Hepatocyte (in vitro differentiated cells): ENCODE measurements around the gene BRIP1. TPM values are rescaled to one million over a fixed set of nuclear protein-coding genes. Genes with fewer than 3 reads are reported as not detected.

Experiments used
- DNase-seq: peaks from one replicate; pipeline ENCODE4 v3.0.0-alpha.2; 2016; ENCODE audit warnings: low spot score
- H2AFZ ChIP-seq: fragments of 200-600 bp; sonication (generic); 2 replicates; pipeline ENCODE4 v1.6.0; 2016; ENCODE audit warnings: antibody characterized with exemption, mild to moderate bottlenecking
- H3K27ac ChIP-seq: fragments of 200-600 bp; sonication (generic); 2 replicates; pipeline ENCODE4 v1.5.1; 2016; ENCODE audit warnings: mild to moderate bottlenecking
- H3K27me3 ChIP-seq: fragments of 200-600 bp; sonication (generic); 2 replicates; pipeline ENCODE4 v1.6.1; 2016
- H3K36me3 ChIP-seq: fragments of 200-600 bp; sonication (generic); replicated peaks from 2 replicates; pipeline ENCODE4 v1.5.1; 2016; ENCODE audit warnings: low read depth; ENCODE audit not compliant: insufficient read depth
- H3K4me1 ChIP-seq: fragments of 200-600 bp; sonication (generic); 2 replicates; pipeline ENCODE4 v1.5.1; 2016; ENCODE audit warnings: mild to moderate bottlenecking, moderate library complexity; ENCODE audit not compliant: insufficient read depth
- H3K4me2 ChIP-seq: fragments of 200-600 bp; sonication (generic); 2 replicates; pipeline ENCODE4 v1.6.0; 2016
- H3K4me3 ChIP-seq: fragments of 200-600 bp; sonication (generic); 2 replicates; pipeline ENCODE4 v1.5.1; 2016; ENCODE audit warnings: mild to moderate bottlenecking
- H3K79me2 ChIP-seq: fragments of 200-600 bp; sonication (generic); 2 replicates; pipeline ENCODE4 v1.6.0; 2017; ENCODE audit warnings: mild to moderate bottlenecking
- H3K9me2 ChIP-seq: fragments of 200-600 bp; sonication (generic); replicated peaks from 2 replicates; pipeline ENCODE4 v1.6.0; 2017; ENCODE audit warnings: mild to moderate bottlenecking; ENCODE audit not compliant: insufficient read depth
- H3K9me3 ChIP-seq: fragments of 200-600 bp; sonication (generic); 2 replicates; pipeline ENCODE4 v1.5.1; 2016; ENCODE audit warnings: low read depth, mild to moderate bottlenecking
- H4K20me1 ChIP-seq: fragments of 200-600 bp; sonication (generic); 2 replicates; pipeline ENCODE4 v1.6.0; 2016; ENCODE audit warnings: mild to moderate bottlenecking; ENCODE audit not compliant: insufficient read depth, poor library complexity, severe bottlenecking
- EZH2 ChIP-seq: fragments of 200-600 bp; sonication (generic); IDR thresholded peaks from 2 replicates; pipeline ENCODE4 v1.6.1; 2016; ENCODE audit warnings: antibody characterized with exemption, mild to moderate bottlenecking, borderline replicate concordance
- EZH2phosphoT487 ChIP-seq: fragments of 200-600 bp; sonication (generic); IDR thresholded peaks from one replicate; pipeline ENCODE4 v1.6.1; 2018; ENCODE audit warnings: antibody characterized with exemption, mild to moderate bottlenecking, low read depth, moderate library complexity; ENCODE audit not compliant: unreplicated experiment, severe bottlenecking
- WGBS: methylation state at CpG from one replicate; pipeline ENCODE4 v1.1.6; 2016; ENCODE audit warnings: low lambda C conversion rate; ENCODE audit errors: missing lambda C conversion rate; 5-methylcytosine and 5-hydroxymethylcytosine counted together
- polyA plus RNA-seq: library from polyadenylated mRNA; unstranded; fragments of >200 nt; fragmentation: Nextera tagmentation; extraction: Ambion mirVana; gene quantifications from 2 replicates; pipeline ENCODE4 v1.2.1, GENCODE V29; 2016
- total RNA-seq: library from RNA; depleted of rRNA; stranded (reverse); fragments of >200 nt; gene quantifications from 2 replicates; pipeline ENCODE4 v1.2.3, GENCODE V29; 2014
- TF ChIP-seq, protein P1 (sequence below): fragments of 200-600 bp; sonication (generic); IDR thresholded peaks from 2 replicates; pipeline ENCODE4 v1.5.1; 2016; ENCODE audit warnings: antibody characterized with exemption, mild to moderate bottlenecking; ENCODE audit not compliant: poor library complexity

BRIP1 gene
- total and polyA plus RNA-seq, 2 experiments from 2014 or later: 0.50 to 4.0 TPM

DNA sequence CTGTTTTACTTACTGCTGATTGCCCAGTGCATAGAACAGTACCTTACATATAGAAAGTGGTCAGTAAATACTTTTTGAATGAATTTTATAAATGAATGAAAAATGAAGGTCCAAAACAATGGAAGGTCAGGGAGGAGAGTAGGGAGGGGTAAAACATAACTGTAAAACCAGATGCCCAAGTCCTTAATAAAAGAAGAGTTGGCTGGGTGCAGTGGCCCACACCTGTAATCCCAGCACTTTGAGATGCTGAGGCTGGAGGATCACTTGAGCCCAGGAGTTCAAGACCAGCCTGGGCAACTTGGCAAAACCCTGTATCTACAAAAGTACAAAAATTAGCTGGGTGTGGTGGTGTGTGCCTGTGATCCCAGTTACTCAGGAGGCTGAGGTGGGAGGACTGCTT lies 108.2 kb downstream of the BRIP1 start:
- TF ChIP-seq EZH2phosphoT487 (no peak), EZH2 (no peak)
- TF ChIP-seq, protein P1, sequence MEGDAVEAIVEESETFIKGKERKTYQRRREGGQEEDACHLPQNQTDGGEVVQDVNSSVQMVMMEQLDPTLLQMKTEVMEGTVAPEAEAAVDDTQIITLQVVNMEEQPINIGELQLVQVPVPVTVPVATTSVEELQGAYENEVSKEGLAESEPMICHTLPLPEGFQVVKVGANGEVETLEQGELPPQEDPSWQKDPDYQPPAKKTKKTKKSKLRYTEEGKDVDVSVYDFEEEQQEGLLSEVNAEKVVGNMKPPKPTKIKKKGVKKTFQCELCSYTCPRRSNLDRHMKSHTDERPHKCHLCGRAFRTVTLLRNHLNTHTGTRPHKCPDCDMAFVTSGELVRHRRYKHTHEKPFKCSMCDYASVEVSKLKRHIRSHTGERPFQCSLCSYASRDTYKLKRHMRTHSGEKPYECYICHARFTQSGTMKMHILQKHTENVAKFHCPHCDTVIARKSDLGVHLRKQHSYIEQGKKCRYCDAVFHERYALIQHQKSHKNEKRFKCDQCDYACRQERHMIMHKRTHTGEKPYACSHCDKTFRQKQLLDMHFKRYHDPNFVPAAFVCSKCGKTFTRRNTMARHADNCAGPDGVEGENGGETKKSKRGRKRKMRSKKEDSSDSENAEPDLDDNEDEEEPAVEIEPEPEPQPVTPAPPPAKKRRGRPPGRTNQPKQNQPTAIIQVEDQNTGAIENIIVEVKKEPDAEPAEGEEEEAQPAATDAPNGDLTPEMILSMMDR: no peak
- no peak for DNase-seq
- Histone ChIP-seq H3K4me1 (no peaks in the 10 kb centered on the region), H3K4me2 (no peak overlapping the region), H3K4me3 (no peak overlapping the region), H3K27ac (no peak overlapping the region), H3K9me2 (no peaks in the 10 kb centered on the region), H2AFZ (no peak overlapping the region), H3K79me2 (no peaks in the 10 kb centered on the region), H3K36me3 (no peaks in the 10 kb centered on the region), H3K9me3 (no peaks in the 10 kb centered on the region), H4K20me1 (no peaks in the 10 kb centered on the region), H3K27me3 (no peaks in the 10 kb centered on the region)

DNA sequence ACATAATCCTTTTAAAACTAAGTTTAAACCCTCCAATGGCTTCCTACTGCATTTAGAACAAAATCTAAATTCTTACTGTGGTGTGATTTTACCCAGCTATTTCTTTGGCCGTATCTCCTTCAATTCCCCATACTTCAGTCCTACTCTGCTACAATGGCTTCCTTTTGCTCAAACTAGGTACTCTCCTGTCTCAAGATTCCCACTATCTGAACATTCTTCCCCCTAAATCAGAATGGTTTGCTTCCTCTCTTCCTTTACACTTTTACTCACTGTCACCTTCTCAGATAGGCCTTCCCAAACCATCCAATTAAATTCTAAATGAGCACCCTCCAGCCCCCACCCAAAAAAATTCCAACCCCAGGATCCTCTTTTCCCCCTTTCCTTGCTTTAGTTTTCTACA lies 109.2 kb downstream of the BRIP1 start:
- H3K4me2 ChIP-seq: no peak overlapping the region
- no peaks in the 10 kb centered on the region for H3K9me2 ChIP-seq
- H3K79me2 ChIP-seq: no peaks in the 10 kb centered on the region
- H3K36me3 ChIP-seq: no peaks in the 10 kb centered on the region
- no peaks in the 10 kb centered on the region for H3K4me1 ChIP-seq
- 96% methylated on average over 1 of the region's 1 CpG for WGBS
- TF ChIP-seq EZH2 (no peak), EZH2phosphoT487 (no peak)
- TF ChIP-seq, protein P1: no peak
- H4K20me1 ChIP-seq: no peaks in the 10 kb centered on the region
- no peaks in the 10 kb centered on the region for H3K9me3 ChIP-seq
- H3K27me3 ChIP-seq: no peaks in the 10 kb centered on the region
- no peak overlapping the region for H3K4me3 ChIP-seq
- H2AFZ ChIP-seq: no peak overlapping the region
- no peak for DNase-seq
- no peak overlapping the region for H3K27ac ChIP-seq

DNA sequence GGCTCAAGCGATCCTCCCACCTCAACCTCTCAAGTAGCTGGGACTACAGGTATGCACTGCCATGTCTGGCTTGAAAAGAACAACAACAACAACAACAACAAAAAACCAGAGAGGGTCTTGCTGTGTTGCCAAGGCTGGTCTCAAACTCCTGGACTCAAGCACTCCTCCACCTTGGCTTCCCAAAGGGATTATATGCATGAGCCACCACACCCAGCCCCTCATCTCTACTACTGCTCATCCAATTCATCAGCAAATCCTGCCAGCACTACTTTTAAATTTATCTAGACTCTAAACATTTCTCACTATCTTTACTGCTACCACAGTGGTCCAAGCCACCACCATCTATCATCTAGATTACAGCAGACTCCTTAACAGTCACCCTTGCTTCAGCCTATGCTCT lies 109.6 kb downstream of the BRIP1 start:
- Histone ChIP-seq H3K9me3 (no peaks in the 10 kb centered on the region), H3K4me3 (no peak overlapping the region), H2AFZ (no peak overlapping the region), H3K27me3 (no peaks in the 10 kb centered on the region), H3K4me2 (no peak overlapping the region), H4K20me1 (no peaks in the 10 kb centered on the region), H3K4me1 (no peaks in the 10 kb centered on the region), H3K9me2 (no peaks in the 10 kb centered on the region), H3K36me3 (no peaks in the 10 kb centered on the region), H3K79me2 (no peaks in the 10 kb centered on the region), H3K27ac (no peak overlapping the region)
- TF ChIP-seq EZH2 (no peak), EZH2phosphoT487 (no peak)
- TF ChIP-seq, protein P1: no peak
- WGBS: 100% methylated on average over 1 of the region's 1 CpG
- DNase-seq: no peak

DNA sequence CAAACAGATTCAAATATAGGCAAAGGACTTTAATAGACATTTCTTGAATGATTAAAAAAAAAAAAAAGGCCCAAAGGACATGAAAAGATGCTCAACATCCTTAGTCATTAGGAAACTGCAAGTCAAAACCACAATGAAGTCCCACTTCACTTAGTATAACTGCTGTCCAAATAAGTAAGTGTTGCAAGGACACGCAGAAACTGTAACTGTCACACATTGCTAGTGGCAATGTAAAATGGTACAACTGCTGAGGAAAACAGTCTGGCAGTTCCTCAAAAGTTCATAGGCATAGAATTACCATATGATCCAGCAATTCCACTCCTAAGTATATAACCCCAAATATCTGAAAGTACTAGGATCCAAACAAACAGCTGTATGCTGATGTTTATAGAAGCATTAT lies 112.7 kb downstream of the BRIP1 start:
- TF ChIP-seq EZH2phosphoT487: no peak
- TF ChIP-seq EZH2: no peak
- TF ChIP-seq, protein P1: no peak
- Histone ChIP-seq H3K27me3 (no peaks in the 10 kb centered on the region), H3K36me3 (no peaks in the 10 kb centered on the region), H3K79me2 (no peaks in the 10 kb centered on the region), H3K4me3 (no peak overlapping the region), H3K4me2 (no peak overlapping the region), H3K4me1 (no peaks in the 10 kb centered on the region), H3K9me3 (no peaks in the 10 kb centered on the region), H3K27ac (no peak overlapping the region), H4K20me1 (no peaks in the 10 kb centered on the region), H3K9me2 (no peaks in the 10 kb centered on the region), H2AFZ (no peak overlapping the region)
- WGBS: 100% methylated on average over 1 of the region's 1 CpG
- DNase-seq: no peak
